Nucleus accumbens (tissue), 56 donors: ENCODE measurements around the gene NSRP1.
A peak's percentile ranks its signal among the peaks of the same experiment; 100 is the strongest.
"Not testable (repeated sequence)": the region's sequence is repeated elsewhere in the genome, so short reads cannot be mapped to it uniquely, and the experiment has no call there.

Experiments used
- DNase-seq, 56 donors: peaks; one replicate each; lab custom pipeline; 2025; lab: John Stamatoyannopoulos, UW

Gene NSRP1

GRCh38 chr17:30116661-30117551 is at the start of gene NSRP1:
NSRP1 (plus strand) TSS chr17:30116816; CDS start chr17:30116844, 28 bp downstream.
- DNase-seq: peak in 55 of 56 donors; percentile 30 to 95 (median 83)

- no peak for DNase-seq
Observed at GRCh38 chr17:30068465-30068864, 48.2 kb upstream of the NSRP1 start.

- no peak for DNase-seq
Observed at GRCh38 chr17:30074254-30074653, 42.4 kb upstream of the NSRP1 start.

GRCh38 chr17:30074730-30075129 is 41.9 kb upstream of the NSRP1 start:
- DNase-seq: no peak

GRCh38 chr17:30082773-30083172 is 33.8 kb upstream of the NSRP1 start:
- DNase-seq: no peak

- no peak for DNase-seq
Observed at GRCh38 chr17:30084788-30085187, 31.8 kb upstream of the NSRP1 start.

- DNase-seq: no peak
Observed at GRCh38 chr17:30086896-30087295, 29.7 kb upstream of the NSRP1 start.

GRCh38 chr17:30087431-30087830 is 29.2 kb upstream of the NSRP1 start:
- not testable (repeated sequence) for DNase-seq

GRCh38 chr17:30091121-30091670 is 25.4 kb upstream of the NSRP1 start:
- no peak for DNase-seq

- DNase-seq: no peak
Observed at GRCh38 chr17:30091771-30092170, 24.8 kb upstream of the NSRP1 start.

GRCh38 chr17:30092886-30093285 is 23.7 kb upstream of the NSRP1 start:
- DNase-seq: no peak

GRCh38 chr17:30093463-30094147 is 23.0 kb upstream of the NSRP1 start:
- DNase-seq: peak in 33 of 56 donors; percentile 1 to 60 (median 6)

GRCh38 chr17:30095507-30096244 is 20.9 kb upstream of the NSRP1 start:
- DNase-seq: peak in 1 of 56 donors; percentile 4

- no peak for DNase-seq
Observed at GRCh38 chr17:30101686-30102390, 14.8 kb upstream of the NSRP1 start.

GRCh38 chr17:30103921-30104320 is 12.7 kb upstream of the NSRP1 start:
- DNase-seq: no peak

- peak in 53 of 56 donors; percentile 14 to 86 (median 59) for DNase-seq
Observed at GRCh38 chr17:30104575-30105339, 11.9 kb upstream of the NSRP1 start.

GRCh38 chr17:30112794-30113193 is 3.8 kb upstream of the NSRP1 start:
- no peak for DNase-seq

GRCh38 chr17:30113213-30113612 is 3.4 kb upstream of the NSRP1 start:
- DNase-seq: no peak

- DNase-seq: no peak
Observed at GRCh38 chr17:30116345-30116660, 313 bp upstream of the NSRP1 start.
